ENCODE measurements around the gene PIK3IP1.
"Not testable (repeated sequence)": the region's sequence is repeated elsewhere in the genome, so short reads cannot be mapped to it uniquely, and the experiment has no call there.

PIK3IP1 gene

GRCh38 chr22:31244046-31244942 lies 48.0 kb downstream of the PIK3IP1 start:
- TF ChIP-seq ZFX (IDR thresholded peaks at IDR 0.05) = no peak
- TF ChIP-seq CTCF (conservative IDR thresholded peaks at IDR 0.05) = no peak
- H3K27ac ChIP-seq = no peak overlapping the region

GRCh38 chr22:31243339-31244045 lies 48.8 kb downstream of the PIK3IP1 start:
- TF ChIP-seq ZFX (IDR thresholded peaks at IDR 0.05) = no peak
- TF ChIP-seq CTCF (conservative IDR thresholded peaks at IDR 0.05) = no peak
- H3K27ac ChIP-seq = no peak overlapping the region

GRCh38 chr22:31241936-31242335 lies 50.4 kb downstream of the PIK3IP1 start:
- TF ChIP-seq ZFX (IDR thresholded peaks at IDR 0.05) = no peak
- no peak for TF ChIP-seq CTCF (conservative IDR thresholded peaks at IDR 0.05)
- no peak overlapping the region for H3K27ac ChIP-seq

- TF ChIP-seq ZFX (IDR thresholded peaks at IDR 0.05) = no peak
- TF ChIP-seq CTCF (conservative IDR thresholded peaks at IDR 0.05) = no peak
- no peak overlapping the region for H3K27ac ChIP-seq
Observed at GRCh38 chr22:31241200-31241599, 51.1 kb downstream of the PIK3IP1 start.

- no peak overlapping the region for H3K27ac ChIP-seq
- TF ChIP-seq CTCF (conservative IDR thresholded peaks at IDR 0.05) (no peak), ZFX (IDR thresholded peaks at IDR 0.05) (no peak)
Observed at GRCh38 chr22:31239771-31240370, 52.4 kb downstream of the PIK3IP1 start.

- TF ChIP-seq ZFX (IDR thresholded peaks at IDR 0.05) = no peak
- TF ChIP-seq CTCF (conservative IDR thresholded peaks at IDR 0.05) = no peak
Observed at GRCh38 chr22:31238057-31238456, 54.2 kb downstream of the PIK3IP1 start.

GRCh38 chr22:31236044-31236443 lies 56.2 kb downstream of the PIK3IP1 start:
- H3K27ac ChIP-seq = not testable (repeated sequence)

More at GRCh38 chr22:31238057-31238456, 54.2 kb downstream of the PIK3IP1 start:
- H3K27ac ChIP-seq = no peak overlapping the region
